HG03060 (cell line): ENCODE data around the gene B3GNT4.
"Not testable (repeated sequence)": the region's sequence is repeated elsewhere in the genome, so short reads cannot be mapped to it uniquely, and the experiment has no call there.

Source experiments
- ATAC-seq: cut with Tn5 transposase; IDR thresholded peaks from one replicate; pipeline ENCODE4 v1.9.1; 2021; ENCODE audit warnings: low read depth, moderate number of reproducible peaks; ENCODE audit not compliant: unreplicated experiment

The B3GNT4 gene

DNA sequence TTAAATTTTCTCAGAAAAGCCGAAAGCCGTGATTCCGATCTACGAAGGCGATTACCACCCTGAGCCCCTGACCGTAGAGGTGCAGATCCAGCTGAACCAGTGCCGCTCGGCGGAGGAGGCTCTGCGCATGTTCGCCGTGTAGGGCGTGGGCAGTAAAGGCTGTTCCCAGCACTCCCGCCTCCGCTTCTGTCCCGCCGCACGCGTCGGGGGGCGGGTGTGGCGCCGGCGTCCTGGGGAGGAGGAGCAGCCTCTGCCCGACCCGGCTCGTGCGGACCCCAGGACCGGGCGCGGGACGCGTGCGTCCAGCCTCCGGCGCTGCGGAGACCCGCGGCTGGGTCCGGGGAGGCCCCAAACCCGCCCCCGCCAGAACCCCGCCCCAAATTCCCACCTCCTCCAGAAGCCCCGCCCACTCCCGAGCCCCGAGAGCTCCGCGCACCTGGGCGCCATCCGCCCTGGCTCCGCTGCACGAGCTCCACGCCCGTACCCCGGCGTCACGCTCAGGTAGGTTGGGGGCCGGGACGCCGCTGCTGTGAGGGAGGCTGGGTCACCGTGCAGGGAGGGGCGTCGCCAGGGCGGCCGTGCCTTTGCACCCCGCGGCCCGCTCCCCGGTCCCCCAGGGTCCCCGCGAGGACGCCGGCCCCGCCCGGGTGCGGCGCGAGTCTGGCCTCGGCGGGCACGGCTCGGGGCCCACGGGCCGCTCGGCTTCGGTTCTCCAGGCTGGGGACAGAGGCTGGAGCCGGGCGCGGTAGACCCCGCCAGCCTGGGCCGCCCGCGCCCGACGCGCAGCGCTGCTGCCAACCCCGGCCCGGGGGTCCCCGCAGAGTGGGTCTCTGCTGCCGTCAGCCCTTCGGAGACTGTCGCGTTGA is at the start of gene B3GNT4:
B3GNT4 (plus strand) TSS at position 409 of the 866 bp plus-strand sequence. CDS start 910 bp downstream, outside the sequence.
- ATAC-seq: no peak

DNA sequence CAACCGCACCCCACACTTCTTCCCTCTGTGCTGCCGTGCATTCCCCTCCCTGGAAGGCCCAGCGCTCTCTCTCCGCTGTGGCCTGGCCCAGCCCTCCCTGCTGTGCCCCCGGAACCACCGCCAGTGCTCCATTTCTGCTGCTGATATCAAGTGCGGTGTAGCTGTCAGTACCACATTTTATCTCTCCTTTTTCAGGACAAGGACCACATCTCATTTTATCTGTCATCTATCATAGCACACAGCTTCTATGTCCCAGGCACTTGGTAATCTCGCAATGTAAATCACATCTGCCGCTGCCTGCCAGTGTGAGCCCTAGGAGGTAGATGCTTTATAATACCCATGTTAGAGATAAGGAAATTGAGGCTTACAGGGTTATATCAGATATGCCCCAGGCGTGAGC is 47.8 kb upstream of the B3GNT4 start:
- no peak for ATAC-seq

DNA sequence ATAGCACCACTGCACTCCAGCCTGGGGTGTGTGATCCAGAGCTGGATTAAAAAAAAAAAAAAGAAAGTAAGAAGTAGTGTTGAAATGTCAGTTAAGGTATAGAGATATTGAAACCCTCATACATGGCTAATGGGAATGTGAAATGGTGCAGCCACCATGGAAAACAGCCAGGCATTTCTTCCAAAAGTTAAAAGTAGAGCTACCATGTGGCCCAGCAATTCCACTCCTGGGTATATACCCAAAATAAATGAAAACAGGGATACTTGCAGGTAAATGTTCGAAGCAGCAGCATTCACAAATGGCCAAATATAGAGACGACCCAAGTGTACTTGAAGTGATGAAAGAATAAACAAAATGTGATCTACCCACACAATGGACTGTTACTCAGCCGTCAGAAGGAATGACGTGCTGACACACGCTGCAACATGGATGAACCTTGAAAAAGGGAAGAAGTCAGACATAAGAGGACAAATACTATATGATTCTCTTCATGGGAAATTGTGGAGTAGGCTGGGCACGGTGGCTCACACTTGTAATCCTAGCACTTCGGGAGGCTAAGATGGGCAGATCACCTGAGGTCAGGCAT is 44.7 kb upstream of the B3GNT4 start:
- ATAC-seq: no peak

DNA sequence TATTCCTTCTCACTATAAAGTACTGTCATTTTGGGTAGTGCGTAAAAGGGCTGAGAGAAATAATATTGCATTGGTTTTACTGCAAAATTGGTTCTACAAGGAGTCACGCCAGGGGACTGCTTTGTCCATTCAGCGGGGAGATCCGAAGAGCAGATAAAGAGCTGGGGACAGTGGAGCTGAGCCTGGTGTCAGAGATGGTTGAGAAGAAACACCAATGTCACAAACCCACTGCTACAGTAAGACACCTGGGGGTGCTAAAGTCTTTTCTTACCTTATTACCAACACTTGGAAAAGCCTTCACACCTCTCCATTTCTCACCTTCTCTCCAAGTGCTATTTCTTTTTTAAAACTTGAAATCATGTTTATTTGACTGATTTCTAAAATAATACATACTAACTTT is 43.6 kb upstream of the B3GNT4 start:
- no peak for ATAC-seq

DNA sequence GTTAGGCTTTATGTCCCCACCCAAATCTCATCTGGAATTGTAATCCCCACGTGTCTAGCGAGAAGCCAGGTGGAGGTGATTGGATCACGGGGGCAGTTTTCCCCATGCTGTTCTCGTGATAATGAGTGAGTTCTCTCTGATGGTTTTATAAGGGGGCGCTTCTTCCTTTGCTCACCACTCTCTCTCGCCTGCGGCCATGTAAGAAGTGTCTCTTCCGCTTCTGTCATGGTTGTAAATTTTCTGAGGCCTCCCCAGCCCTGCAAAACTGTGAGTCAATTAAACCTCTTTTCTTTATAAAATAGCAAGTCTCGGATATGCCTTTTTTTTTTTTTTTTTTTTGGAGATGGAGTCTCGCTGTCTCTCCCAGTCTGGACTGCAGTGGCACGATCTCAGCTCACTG is 42.7 kb upstream of the B3GNT4 start:
- no peak for ATAC-seq

DNA sequence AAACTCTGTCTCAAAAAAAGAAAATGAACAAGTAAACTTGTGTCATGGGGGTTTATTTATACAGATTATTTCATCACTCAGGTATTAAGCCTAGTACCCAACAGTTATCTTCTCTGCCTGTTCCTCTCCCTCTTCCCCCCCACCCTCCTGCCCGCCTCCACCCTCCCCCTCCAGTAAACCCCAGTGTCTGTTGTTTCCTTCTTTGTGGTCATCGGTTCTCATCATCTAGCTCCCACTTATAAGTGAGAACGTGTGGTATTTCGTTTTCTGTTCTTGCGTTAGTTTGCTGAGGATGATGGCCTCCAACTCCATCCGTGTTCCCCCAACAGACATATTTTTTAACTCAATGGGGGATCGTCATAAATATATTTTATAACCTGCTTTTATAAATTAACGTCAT is 41.8 kb upstream of the B3GNT4 start:
- ATAC-seq: no peak

DNA sequence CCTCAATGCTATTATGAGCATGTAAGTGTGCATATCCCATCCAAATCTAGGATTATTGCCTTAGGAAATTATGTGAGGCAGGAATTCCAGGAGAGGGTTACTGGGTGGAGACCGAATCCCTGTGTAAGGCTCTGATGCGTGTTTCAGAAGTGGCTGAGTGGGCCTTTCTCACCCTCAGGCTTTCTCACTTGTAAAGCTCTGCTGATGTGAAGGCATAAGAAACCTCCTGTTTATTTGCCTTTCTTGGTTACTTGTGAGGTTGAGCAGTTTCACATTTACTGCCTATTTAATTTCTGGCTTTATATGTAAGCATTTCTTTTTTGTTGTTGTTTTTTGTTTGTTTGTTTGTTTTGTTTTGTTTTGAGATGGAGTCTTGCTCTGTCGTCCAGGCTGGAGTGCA is 40.5 kb upstream of the B3GNT4 start:
- ATAC-seq: no peak

DNA sequence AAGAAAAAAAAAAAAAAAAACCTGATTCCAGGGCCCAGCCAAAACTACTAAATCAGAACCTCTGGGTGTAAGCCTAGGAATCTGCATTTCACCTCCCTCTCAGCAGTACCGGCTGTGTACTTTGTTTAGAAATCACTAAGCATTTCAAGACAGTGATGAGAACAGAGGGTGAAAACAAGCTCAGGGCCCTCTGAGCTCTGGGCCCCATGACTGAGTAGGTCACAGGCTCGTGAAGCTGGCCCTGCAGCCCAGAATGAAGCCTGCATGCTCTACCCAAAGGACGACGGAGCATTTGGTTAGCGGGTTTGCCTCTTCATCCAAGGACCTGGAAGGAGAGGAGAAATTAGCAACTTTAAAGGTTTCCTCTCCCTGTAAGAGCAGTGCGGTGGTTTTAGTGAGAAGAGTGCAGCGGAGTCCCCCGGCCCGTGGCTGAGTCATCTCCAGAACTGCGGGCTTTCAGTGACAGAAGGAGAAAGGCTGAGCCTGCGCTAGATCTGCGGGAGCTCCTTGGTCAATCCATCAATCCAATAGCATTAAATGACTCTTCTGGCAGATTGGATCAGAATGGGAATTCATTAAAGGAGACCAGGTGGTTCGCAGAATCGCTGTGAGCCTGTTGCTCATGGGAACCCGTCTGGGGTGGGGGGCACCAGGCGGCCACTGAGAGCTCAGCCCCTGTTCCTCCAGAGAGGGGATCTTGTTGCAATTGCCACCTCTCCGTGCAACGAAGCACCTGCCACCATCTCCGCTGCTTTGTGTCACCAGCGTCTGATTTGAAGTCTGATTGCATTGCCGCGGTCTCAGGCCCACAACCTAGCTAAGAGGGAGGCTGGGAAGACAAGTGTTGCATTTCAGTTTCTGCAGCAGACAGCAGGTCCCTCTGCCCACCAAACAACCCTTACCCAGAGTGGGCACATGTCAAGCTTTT is 36.8 kb upstream of the B3GNT4 start:
- no peak for ATAC-seq

DNA sequence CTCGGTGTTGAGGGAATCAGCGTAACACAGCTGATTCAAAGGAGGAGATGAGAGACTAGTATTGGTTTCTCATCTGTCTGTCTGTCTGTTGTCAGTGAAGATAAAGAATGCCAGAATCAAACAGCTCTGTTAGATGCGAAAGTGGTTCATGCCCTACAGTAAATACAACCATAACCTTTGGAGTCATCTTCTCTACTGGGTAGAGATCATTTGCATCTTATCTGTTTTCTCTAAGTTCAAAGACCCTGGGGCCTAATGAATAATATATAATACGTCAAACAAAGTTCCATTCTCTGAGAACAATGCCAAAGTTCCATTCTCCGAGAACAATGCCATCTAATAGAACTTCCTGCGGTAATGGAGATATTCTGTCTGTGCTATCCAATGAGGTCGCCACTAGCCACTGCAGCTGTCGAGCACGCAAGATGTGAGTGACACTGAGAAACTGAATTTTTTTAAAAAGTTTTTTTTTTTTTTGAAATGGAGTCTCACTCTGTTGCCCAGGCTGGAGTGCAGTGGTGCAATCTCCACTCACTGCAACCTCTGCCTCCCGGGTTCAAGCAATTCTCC is 36.1 kb upstream of the B3GNT4 start:
- ATAC-seq: no peak

DNA sequence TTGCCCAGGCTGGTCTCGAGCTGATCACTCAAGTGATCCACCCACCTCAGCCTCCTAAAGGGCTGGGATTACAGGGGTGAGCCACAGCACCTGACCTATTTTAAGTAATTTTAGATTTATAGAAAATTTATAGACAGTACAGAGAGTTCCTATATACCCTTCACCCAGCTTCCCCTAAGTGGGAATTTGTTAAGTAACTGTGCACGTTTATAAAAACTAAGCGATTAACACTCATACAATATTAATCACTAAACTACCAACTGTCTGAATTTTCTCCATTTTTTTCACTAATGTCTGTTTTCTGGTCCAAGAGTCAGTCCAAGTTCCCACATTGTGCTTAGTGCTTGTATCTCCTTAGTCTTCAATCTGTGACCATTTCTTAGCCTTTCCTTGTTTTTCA is 35.0 kb upstream of the B3GNT4 start:
- ATAC-seq: no peak

DNA sequence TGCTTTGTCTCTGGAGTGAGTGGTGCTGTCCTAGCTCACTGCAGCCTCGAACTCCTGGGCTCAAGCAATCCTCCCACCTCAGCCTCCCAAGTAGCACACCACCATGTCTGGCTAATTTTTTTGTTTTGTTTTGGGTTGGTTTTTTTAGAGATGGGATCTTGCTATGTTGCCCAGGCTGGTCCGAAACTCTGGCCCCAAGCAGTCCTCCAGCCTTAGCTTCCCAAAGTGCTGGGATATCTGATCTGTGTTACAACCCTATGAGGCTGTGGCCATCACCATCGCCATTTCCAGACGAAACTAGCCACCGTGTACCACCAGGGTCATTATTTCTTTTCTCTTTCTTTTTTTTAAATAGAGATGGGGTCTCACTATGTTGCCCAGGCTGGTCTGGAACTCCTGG is 32.1 kb upstream of the B3GNT4 start:
- no peak for ATAC-seq

DNA sequence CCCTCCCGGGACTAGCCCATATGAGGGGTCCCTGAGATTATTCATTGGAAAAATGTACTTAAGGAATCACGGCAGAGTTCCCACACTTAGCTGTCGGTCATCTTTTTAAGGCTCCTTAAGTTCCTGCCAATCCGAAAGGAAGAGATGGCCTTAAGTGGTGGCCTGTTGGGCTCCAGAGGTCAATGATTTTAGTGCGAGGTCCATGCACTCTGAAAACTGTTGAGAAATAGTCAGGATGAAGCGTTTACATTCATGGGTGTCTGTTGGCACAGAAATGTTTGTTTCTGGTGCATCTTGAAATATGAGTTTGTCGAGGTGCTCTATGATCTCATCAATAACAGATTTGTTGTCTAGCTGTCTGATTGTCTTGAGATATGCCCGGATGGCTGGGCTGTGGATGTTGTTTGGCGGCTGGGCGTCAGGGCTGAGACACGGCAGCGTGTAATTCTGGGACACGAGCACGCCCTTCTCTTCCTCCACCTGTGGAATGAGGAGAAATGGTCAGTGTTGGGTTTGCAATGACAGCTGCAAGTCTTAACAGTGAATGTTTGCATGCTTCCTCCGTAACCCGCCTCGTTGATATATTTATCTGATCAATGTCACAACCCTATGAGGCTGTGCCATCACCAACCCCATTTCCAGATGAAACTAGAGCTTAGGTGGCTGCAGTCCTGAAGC is 31.1 kb upstream of the B3GNT4 start:
- no peak for ATAC-seq

DNA sequence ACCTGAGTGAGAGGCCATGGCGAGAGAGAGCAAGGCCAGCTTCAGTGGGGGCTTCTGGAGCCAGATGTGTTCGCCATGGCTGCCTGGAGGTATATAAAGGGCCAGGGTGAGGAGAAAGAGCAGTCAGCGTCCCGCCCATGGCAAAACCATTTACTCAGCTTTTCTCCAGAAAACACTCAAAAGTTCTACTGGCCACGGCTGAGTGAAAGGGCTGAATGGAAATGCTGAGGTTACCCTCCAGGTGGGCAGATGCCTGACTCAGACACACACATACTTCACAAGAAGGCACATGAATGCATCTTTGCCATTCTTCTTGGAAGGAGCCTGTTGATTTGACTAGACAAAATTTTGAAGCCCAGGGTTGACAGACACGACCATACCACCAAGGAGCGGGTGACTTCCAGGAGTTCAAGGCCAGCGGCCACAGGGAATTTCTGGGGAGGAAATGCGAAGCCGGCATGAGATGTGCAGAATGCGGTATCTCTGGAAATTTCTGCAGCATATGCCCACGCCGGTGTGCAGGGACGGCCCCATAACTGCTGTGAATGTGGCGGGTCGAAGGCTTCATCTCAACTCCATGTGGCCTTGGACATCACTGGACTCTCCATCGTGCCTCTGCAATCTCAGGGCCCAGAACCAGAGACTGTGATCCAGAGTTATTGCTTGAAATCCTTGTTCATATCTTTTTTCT is 29.2 kb upstream of the B3GNT4 start, which contains the start of gene IL31:
IL31 (minus strand) TSS at position 67 of the 691 bp plus-strand sequence; CDS start at position 18, 49 bp downstream.
- no peak for ATAC-seq

DNA sequence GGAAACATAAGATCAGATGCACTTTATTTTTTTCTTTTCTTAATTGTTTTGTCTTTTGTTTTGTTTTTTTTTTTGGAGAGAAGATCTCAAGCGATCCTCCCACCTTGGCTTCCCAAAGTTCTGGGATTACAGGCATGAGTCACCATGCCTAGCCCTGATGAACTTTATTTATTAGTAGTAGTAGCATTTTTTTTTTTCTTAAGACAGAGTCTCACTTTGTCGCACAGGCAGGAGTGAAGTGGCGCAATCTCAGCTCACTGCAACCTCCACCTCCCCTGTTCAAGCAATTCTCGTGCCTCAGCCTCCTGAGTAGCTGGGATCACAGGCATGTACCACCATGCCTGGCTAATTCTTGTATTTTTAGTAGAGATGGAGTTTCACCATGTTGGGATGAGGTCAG is 27.0 kb upstream of the B3GNT4 start:
- not testable (repeated sequence) for ATAC-seq

DNA sequence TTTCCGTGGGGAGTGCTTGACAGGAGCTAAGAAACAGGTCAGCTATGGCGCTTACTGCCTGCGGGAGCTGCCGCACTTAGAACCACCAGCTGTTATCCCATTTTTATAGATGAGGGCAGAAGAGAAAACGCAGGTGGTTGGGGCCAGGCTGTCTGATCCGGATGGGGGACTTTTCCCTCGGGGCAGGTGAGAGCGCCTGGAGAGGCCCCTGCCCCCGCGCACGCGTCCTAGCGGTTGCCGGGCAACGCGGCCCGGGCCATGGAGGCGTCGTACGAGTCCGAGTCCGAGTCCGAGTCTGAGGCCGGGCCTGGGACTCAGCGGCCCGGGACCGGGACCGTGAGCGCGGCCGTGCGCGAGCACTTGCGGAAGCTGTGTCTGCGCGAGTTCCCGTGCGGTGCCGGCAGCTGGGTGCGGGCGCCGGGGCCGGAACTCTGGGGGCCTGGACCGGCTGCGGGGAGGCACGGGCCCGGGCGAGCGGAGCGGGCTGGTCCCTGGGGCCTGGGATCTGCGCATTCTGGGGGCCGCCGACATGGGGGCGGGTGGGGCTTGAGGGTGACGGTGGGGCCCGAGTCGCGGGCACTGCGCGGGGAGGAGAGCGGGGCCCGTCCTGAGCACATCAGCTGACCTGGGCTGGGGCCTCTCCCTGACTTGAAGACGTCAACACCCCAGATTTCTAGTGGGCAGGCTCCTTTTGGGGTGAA is 20.5 kb upstream of the B3GNT4 start, which contains the start of gene LRRC43:
LRRC43 (plus strand) TSS at position 237 of the 701 bp plus-strand sequence; CDS start at position 259, 22 bp downstream.
- ATAC-seq: no peak

DNA sequence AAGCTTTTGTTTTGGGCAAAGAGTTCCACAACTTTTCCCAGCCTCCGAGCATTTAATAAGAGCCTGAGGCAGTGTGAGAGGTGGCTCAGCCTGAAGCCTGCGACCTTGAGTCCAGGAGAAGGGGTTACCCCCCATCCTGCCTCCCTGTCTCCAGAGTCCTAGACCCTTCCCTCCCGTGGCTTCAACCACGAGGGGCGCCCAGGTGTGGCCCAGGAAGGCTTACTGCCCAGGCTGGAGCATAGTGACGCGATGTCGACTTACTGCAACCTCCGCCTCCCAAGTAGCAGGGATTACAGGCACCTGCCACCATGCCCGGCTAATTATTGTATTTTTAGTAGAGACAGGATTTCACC is 19.9 kb upstream of the B3GNT4 start:
- ATAC-seq: no peak

DNA sequence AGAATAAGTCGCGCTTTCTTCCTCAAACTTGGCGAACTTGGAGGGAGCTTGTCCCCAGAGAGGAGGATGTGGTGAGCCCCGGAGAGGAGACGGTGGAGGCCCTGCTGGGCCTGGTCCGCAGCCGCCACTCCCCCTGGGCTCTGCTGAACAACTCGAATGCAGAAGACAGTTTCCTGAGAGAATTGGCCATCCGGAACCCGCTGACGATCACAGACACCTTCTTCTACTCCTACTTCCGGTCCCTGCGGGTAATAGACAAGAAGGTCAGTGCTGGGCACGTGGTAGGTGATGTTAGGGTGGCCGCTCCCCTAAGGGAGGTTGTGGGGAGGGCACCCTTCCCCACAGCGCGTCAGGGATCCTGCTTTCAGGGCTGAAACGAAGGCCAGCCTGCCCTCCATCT is 19.0 kb upstream of the B3GNT4 start:
- no peak for ATAC-seq

DNA sequence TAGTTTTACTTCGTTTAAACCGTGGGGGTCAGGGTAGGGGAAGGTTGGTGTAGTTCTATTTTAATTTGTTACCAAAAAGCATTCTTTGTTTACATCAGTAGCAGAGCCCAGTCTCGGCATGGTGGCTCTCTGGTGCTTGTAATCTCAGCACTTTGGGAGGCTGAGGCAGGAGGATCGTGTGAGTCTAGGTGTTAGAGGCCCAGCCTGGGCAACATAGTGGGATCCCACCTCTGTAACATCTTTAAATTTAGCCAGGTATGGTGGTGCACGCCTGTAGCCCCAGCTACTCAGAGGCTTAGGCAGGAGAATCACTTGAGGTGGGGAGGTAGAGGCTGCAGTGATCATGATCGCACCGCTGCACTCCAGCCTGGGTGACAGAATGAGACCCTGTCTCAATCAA is 18.4 kb upstream of the B3GNT4 start:
- no peak for ATAC-seq
